ENCODE results near the gene UGP2.
"Not testable (repeated sequence)": the region's sequence is repeated elsewhere in the genome, so short reads cannot be mapped to it uniquely, and the experiment has no call there.

UGP2 gene

GRCh38 chr2:63840785-63841253, 877 bp upstream of the UGP2 start:
- DNase-seq: peak; percentile 89 to 97 (median 92)

GRCh38 chr2:63842149-63843061, 709 bp downstream of the UGP2 start:
- DNase-seq: no peak

GRCh38 chr2:63843093-63843492, 1.4 kb downstream of the UGP2 start:
- no peak for DNase-seq

GRCh38 chr2:63843791-63844190, 2.1 kb downstream of the UGP2 start:
- DNase-seq: no peak

- no peak for DNase-seq
Measured at GRCh38 chr2:63844616-63845015, 2.9 kb downstream of the UGP2 start.

- no peak for DNase-seq
Measured at GRCh38 chr2:63845866-63846265, 4.2 kb downstream of the UGP2 start.

- no peak for DNase-seq
Measured at GRCh38 chr2:63846487-63846886, 4.8 kb downstream of the UGP2 start.

GRCh38 chr2:63847571-63847970, 5.9 kb downstream of the UGP2 start:
- not testable (repeated sequence) for DNase-seq

GRCh38 chr2:63849381-63850203, 7.9 kb downstream of the UGP2 start:
- DNase-seq: no peak

GRCh38 chr2:63850204-63850571, 8.5 kb downstream of the UGP2 start:
- no peak for DNase-seq

GRCh38 chr2:63850649-63851048, 9.0 kb downstream of the UGP2 start:
- DNase-seq: no peak

GRCh38 chr2:63851691-63852311, 10.1 kb downstream of the UGP2 start:
- DNase-seq: no peak

- DNase-seq: no peak
Measured at GRCh38 chr2:63853527-63854310, 12.0 kb downstream of the UGP2 start.

GRCh38 chr2:63855418-63856302, 14.0 kb downstream of the UGP2 start:
- DNase-seq: peak in 1 of 4 experiments; percentile 5

GRCh38 chr2:63856303-63856603, 14.6 kb downstream of the UGP2 start:
- peak in 2 of 4 experiments; percentile 26 to 51 for DNase-seq

GRCh38 chr2:63858291-63858690, 16.6 kb downstream of the UGP2 start:
- no peak for DNase-seq

- DNase-seq: peak in 2 of 4 experiments; percentile 15 to 48
Measured at GRCh38 chr2:63861220-63861822, 19.6 kb downstream of the UGP2 start.

GRCh38 chr2:63862806-63863205, 21.1 kb downstream of the UGP2 start:
- no peak for DNase-seq

- DNase-seq: no peak
Measured at GRCh38 chr2:63863707-63864106, 22.0 kb downstream of the UGP2 start.

GRCh38 chr2:63865159-63865799, 23.6 kb downstream of the UGP2 start:
- no peak for DNase-seq
